Astrocyte of the cerebellum (primary cell): ENCODE data around the gene AMPD3.

ENCODE experiments used
- DNase-seq: peaks from one replicate; pipeline ENCODE4 v3.0.0-alpha.2; 2011; ENCODE audit warnings: low read depth
- H3K4me3 ChIP-seq: 2 replicates; pipeline ENCODE4 v1.5.1; 2011; ENCODE audit warnings: mild to moderate bottlenecking, low read depth, low read length, moderate library complexity
- CTCF ChIP-seq: IDR thresholded peaks from 2 replicates; pipeline ENCODE4 v1.5.1; 2012; ENCODE audit warnings: low read length, low read depth, moderate library complexity, mild to moderate bottlenecking; ENCODE audit errors: missing control alignments
- in situ Hi-C: cut with HindIII; loops from 2 replicates; pipeline ENCODE4 v1.10.0; 2017; ENCODE audit warnings: low sequenced_read_pairs

The AMPD3 gene

GRCh38 chr11:10456519-10456918 is 1.5 kb downstream of the AMPD3 start:
- no peak for DNase-seq
- H3K4me3 ChIP-seq = peak overlapping the region; percentile 13
- no peak for TF ChIP-seq CTCF
- in situ Hi-C loops = no loop called here

GRCh38 chr11:10457901-10458300 is 2.8 kb downstream of the AMPD3 start:
- no peak for DNase-seq
- H3K4me3 ChIP-seq = no peak overlapping the region
- TF ChIP-seq CTCF = no peak
- in situ Hi-C loops = no loop called here

- H3K4me3 ChIP-seq = no peak overlapping the region
- no peak for DNase-seq
- in situ Hi-C loops = no loop called here
- no peak for TF ChIP-seq CTCF
Measured at GRCh38 chr11:10459029-10459970, 4.2 kb downstream of the AMPD3 start.

GRCh38 chr11:10460611-10461275 is 5.7 kb downstream of the AMPD3 start:
- TF ChIP-seq CTCF = no peak
- DNase-seq = no peak
- in situ Hi-C loops = no loop called here
- no peak overlapping the region for H3K4me3 ChIP-seq

GRCh38 chr11:10461276-10461790 is 6.3 kb downstream of the AMPD3 start:
- no peak for TF ChIP-seq CTCF
- DNase-seq = no peak
- H3K4me3 ChIP-seq = no peak overlapping the region
- in situ Hi-C loops = no loop called here

- in situ Hi-C loops = no loop called here
- no peak for DNase-seq
- no peak overlapping the region for H3K4me3 ChIP-seq
- no peak for TF ChIP-seq CTCF
Measured at GRCh38 chr11:10462746-10463300, 7.8 kb downstream of the AMPD3 start.
